Measurements from ENCODE around the gene TPRN. TPM values are rescaled to one million over a fixed set of nuclear protein-coding genes. Genes with fewer than 3 reads are reported as not detected.

TPRN gene
- total RNA-seq, 1 donor from 2014 or later = 4.6 TPM

DNA sequence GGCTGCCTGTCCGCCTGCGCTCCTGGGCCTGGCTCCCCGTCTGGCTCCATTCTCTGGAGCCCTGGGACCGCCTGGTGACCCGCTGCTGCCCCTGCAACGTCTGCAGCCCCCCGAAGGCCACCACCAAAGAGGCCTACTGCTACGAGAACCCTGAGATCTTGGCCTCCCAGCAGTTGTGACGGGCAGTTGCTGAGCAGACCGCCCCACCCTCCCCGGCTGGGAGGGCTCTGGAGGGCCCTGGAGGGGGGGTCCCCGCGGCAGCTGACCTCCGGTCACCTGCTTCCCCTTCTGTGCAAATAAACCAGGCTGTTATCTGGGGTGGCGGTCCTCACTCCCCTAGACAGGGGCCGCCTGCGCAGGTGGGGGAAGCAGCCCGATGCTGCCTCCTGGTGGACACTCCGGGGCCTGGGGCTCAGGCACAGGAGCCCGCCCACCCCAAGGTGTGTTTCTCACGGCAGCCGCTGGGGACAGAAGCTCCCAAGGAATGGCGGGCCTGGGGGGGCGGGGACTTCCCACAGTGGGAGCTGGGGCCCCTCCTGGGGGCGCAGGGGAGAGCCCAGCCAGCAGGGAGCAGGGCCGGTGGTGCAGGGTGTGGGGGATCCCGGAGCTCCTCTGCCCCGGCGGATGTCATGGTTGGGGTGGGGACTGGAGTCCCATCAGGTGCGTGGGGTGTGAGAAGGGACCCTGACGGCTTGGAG is 35.8 kb upstream of the TPRN start:
- peak; percentile 90 for DNase-seq

DNA sequence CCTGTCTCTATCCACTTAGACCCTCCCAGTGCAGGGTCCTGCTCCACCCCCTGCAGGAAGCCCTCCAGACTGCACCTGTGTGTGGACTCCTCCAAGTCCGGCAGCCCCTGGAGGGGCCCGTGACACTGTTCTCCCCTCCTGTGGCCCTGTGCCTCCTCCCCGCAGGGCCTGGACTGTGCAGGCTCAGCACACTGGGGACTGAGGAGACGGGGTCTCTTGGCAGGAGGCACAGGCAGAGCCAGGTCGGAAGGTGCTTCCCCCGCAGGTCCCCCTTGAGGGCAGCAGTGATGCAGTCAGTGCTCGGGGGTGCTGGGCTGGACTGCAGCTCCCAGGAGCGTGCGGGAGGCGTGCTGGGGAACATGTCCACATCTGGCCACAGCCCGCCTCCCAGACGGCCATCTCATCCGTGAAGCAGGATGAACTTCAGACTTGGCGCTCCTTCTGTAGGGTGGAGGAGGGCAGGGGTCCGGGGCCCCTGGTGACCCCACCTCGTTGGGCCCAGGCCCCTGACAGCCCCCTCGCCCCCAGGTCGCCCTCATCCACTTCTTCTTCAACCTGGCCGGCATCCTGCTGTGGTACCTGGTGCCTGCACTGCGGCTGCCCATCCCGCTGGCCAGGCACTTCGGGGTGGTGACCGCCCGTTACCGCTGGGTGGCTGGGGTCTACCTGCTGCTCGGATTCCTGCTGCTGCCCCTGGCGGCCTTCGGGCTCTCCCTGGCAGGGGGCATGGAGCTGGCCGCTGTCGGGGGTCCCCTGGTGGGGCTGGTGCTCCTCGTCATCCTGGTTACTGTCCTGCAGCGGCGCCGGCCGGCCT is 35.1 kb upstream of the TPRN start:
- DNase-seq = no peak

- DNase-seq = no peak
Measured at GRCh38 chr9:137234758-137235423, 34.4 kb upstream of the TPRN start.

DNA sequence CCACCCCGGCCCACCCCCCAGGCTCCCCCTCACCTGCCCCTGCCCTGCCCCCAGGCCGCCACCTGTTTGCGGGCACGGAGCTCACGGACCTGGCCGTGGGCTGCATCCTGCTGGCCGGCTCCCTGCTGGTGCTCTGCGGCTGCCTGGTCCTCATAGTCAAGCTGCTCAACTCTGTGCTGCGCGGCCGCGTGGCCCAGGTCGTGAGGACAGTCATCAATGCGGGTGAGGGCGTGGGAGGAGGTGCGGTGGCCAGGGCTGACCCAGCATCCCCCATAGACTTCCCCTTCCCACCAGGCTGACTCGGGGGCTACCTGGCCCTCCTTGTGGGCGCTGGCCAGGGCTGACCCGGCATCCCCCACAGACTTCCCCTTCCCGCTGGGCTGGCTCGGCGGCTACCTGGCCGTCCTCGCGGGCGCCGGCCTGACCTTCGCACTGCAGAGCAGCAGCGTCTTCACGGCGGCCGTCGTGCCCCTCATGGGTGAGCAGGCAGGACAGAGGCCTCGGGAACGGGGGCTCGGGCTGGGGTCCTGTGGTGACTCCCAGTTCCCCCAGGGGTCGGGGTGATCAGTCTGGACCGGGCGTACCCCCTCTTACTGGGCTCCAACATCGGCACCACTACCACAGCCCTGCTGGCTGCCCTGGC is 33.6 kb upstream of the TPRN start:
- DNase-seq = no peak

GRCh38 chr9:137233143-137233980 is 32.8 kb upstream of the TPRN start:
- no peak for DNase-seq

GRCh38 chr9:137232510-137232909 is 32.0 kb upstream of the TPRN start:
- no peak for DNase-seq

- DNase-seq = no peak
Measured at GRCh38 chr9:137232101-137232500, 31.6 kb upstream of the TPRN start.

DNA sequence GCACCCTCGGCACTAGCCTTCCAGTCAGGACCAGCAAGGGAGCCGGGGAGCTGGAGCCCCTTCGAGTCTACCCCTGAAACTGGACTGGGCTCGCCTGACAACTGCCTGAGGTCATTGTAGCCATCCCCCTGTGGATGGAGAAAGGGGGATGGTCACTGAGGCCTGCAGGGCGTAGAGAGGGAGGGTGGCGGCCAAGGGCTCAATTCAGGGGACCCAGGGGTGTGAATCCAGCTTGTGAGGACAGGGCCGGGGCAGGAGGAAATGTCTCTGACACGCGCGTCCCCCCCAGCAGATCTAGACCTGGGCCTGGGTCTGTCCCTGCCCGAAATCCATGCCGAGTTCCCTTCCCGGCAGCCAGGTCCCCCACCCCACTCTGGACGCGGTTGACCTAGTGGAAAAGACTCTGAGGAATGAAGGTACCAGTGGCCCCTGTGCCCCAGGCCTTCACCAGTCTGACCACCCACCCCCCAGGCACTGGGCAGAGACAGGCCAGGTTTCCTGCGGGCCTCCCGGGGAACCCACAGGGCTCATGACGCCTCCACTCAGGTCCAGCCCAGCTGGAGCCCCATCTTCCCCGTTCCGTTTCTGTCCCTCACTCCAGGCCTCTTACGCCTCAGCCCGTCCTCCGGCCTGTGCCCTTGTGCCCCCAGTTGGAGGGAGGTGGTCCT is 31.0 kb upstream of the TPRN start:
- DNase-seq = no peak

DNA sequence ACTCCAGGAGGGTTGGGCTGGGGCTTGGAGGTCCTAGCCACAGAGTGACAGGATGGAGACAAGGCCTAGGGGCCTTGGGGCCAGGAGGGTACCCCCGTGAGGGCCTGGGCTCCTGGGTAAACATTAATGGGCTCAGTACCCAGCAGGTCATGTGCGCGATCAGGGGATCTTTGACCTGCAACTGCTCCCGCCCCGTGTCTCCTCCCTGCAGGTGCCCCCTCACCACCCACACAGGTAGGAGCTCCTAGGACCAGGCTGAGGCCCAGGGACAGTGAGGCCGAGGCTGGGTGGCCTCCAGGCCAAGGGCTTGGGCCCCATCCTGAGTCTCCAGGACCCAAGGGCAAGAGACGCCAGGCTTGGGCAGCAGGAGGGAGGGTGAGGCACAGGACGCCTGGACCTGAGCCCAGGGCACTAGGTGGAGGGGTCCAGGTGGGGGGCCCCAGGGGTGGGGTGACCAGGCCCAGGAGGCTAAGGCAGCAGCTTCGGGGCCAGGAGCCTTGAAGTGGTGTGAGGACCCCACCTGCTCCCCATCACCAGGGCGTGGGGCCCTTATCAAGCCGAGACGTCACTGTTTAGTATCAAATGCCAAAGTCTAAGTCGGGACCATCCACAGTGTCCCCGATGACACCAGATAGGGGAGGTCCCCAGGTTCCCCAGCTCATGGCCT is 30.3 kb upstream of the TPRN start, which contains the start of gene SLC34A3:
Gene SLC34A3 (plus strand): TSS at position 197 of the 667 bp plus-strand sequence. CDS start 802 bp downstream, outside the sequence.
- DNase-seq = no peak

- DNase-seq = no peak
Measured at GRCh38 chr9:137229903-137230704, 29.6 kb upstream of the TPRN start.

- no peak for DNase-seq
Measured at GRCh38 chr9:137228968-137229896, 28.7 kb upstream of the TPRN start.

DNA sequence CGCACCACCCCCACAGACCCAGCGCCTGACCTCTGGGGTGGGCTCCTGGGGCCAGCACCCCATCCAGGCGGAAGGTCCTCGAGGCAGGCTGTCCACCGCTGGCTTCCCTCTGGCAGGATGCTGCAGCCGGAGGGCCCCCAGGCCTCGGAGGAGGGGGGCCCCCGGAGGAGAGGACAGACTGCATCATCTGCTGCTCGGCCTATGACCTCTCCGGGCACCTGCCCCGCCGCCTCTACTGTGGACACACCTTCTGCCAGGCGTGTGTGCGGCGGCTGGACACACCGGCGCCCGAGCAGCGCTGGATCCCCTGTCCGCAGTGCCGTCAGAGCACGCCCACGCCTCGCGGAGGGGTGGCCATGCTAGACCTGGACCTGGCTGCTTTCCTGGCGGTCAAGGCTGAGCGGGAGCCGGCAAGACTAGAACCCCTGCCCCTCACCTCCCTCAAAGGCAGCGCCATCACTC is 28.0 kb upstream of the TPRN start:
- no peak for DNase-seq

DNA sequence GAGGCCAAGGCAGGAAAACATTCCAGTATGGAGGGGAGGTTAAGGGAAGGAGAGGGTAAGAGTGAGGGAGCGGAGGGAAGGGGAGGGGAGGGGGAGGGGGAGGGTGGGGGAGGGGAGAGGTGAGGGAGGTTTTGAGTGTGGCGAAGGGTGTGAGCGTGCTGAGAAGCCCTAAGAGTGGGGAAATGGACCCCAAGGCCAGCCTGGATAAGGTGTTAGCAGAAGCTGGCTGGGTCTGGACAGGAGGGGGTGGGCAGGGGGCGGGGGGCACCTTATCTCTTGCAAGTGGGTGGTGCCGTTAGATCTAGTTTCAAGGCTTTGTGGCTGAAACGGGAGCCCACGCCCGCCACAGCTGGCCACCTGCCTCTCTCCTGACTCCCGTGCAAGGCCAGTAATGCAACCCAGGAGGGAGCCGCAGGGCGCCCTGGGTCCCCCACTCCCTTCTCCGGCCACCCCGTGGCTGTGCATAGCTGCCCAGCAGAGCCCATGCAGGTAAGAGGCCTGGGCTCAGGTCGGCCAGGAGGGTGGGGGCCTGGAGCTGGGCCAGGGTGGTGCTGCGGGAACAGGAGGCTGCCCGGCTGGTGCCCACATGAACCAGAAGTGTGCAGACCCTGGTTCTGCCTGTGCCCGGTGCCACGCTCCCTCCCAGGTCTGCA is 27.4 kb upstream of the TPRN start:
- no peak for DNase-seq

DNA sequence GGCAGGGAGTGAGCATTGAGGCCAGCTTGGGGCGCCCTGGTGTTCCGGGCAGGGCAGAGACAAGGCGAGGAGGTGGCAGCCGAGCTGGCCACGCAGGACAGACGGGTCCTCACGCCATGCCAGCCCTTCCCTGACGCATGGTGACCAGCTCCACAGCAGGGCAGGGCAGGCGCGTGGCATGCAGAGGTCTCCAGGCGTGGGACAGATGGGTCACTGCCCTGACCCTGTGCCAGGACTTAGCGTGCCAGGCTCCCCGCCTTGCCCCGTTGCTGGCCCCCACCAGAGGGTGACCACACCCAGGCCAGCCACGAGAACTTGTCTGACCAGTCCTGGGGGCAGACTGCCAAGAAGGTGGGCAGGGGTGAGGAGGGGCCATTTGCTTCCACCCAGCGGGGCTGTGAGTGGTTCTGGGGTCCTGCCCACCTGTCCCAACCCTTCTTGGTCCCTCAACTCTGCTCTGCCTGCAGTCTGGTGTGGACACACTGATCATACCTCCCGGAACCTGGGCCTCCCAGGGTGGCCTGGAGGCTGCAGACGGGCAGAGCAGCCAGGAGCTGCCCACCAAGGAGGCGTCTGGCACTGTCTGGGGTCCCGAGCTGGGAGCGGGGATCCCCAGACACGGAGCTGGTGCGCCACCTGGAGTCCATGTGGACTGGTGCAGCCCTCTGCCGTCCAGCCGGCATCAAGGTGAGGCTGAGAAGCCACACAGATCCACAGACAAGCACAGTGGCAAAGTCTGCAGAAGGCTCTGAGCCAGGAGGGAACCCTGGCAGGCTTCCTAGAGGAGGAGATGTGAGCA is 26.7 kb upstream of the TPRN start, which contains the start of gene RNF224:
Gene RNF224 (plus strand): TSS at position 449 of the 799 bp plus-strand sequence. CDS start 834 bp downstream, outside the sequence.
- peak; percentile 88 for DNase-seq

DNA sequence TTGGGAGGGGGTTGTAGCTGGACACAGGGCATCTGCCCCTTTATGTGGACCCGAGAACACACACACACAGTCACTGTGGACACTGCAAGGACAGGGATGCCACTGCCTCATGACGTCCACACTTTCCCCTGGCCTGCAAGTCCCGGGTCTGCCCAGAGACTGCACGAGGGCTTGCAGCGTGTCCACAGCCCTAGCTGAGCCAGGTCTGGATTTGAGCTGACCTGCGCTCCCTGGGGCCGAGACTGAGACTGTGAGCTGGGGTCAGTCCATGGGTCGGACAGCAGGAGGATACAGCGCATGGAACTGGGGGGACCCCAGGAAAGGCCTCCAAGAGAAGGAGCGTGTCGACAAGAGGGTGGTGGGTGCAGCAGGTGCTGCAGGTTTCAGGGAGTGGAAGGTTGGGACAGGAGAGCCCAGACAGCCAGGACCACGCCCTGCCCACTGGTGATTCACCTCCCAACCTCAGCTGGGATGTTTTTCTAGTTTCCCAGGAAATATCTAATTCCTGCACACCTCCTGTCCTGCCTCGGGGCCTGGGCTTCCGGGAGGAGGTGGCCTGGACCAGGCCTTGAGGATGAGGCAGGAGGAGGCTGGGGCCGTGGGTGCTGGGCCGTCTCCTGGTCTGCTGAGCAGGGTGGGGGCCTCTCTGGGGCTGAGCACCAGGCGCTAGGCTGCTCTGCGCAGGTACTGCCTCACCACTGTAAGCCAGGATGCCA is 26.0 kb upstream of the TPRN start:
- no peak for DNase-seq

- DNase-seq = no peak
Measured at GRCh38 chr9:137225699-137226331, 25.3 kb upstream of the TPRN start.

Measured in dermis blood vessel endothelial cell (primary cell).